GM18519 (cell line): Measurements from ENCODE around the gene VAC14.
"Not testable (repeated sequence)": the region's sequence is repeated elsewhere in the genome, so short reads cannot be mapped to it uniquely, and the experiment has no call there.

Experiments used
- ATAC-seq: cut with Tn5 transposase; IDR thresholded peaks from one replicate; pipeline ENCODE4 v1.9.1; 2021; ENCODE audit warnings: mild to moderate bottlenecking, moderate library complexity; ENCODE audit not compliant: unreplicated experiment, low FRiP score

The VAC14 gene

DNA sequence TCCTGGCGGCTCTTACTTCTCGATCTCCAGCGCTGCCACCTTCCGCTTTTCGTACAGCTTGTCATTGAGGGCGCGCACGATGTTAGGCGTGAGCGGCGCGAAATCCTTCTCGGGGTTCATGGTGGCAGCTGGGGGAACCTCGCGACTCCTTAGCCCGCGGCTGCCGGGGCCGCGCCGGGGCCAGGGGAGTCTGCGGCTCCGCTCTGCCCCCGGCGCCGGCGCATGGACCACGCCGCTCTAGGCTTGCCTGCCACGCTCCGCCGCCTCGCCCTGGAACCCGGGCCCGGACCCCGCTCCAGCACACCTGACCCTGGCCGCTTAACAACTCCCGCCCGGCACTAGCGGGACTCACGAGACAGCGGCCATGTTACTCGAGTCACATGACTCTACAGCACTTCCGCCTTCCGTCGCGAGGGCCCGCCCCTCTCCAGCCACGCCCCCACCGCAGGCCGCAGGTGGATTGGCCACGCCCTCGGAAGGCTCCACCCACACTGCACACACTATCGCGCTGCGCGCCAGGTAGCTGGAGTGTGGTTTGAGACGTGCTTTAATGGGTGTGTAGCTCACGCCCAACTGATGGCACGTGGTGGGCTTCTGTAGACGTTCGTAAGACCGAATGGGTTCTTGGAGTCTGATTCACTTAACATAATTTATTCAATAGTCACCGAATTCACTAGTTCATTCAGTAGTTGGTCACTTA lies at the start of gene VAC14:
TSS of gene VAC14 (minus strand) at position 378 of the 700 bp plus-strand sequence. CDS start at position 120, 258 bp downstream.
- peak; percentile 79 for ATAC-seq

DNA sequence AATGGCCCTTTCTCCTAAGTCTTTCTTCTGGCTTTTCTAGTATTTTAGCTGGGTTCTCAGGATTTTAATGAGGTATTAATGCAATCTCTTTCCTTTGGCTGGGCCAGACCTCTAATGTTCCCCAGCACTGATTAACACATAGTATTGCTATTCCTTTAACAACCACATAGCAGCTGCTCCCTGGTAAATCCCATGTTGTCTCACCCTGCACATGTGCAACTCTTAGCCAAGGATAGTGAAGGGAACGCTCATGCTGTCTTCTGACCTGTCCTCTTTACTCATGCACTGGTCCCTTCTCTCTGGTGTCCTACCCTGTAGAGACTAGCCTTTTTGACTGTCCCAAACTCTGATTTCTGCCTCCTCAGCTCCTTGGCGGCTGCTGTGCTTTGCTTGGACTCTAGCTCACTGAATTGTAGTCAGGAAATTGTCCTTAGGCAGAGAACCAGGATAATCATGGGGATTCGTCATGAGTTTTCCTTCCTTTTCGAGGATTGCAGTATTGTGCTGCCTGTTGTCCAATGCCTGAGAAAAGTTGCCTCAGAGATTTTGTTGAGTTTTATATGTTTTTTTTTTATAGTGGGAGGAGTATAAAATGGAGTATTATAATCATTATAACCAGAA lies 22.6 kb upstream of the VAC14 start:
- ATAC-seq, result not testable (repeated sequence)

DNA sequence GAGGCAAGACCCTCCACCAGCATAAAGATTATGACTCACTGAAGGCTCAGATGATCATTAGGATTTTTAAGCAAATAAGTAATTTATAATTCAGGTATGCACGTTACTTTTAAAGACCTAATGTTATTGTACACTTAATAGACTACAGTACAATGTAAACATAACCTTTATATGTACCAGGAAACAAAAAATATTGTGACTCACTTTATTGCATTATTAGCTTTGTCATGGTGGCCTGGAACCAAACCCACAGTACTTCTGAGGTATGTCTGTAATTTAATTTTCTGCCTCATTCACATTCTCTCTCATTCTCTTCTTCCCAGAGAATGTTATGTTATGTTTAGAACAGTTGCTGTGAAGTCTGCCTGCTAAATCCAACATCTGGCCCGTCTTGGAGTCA lies 21.8 kb upstream of the VAC14 start:
- not testable (repeated sequence) for ATAC-seq

DNA sequence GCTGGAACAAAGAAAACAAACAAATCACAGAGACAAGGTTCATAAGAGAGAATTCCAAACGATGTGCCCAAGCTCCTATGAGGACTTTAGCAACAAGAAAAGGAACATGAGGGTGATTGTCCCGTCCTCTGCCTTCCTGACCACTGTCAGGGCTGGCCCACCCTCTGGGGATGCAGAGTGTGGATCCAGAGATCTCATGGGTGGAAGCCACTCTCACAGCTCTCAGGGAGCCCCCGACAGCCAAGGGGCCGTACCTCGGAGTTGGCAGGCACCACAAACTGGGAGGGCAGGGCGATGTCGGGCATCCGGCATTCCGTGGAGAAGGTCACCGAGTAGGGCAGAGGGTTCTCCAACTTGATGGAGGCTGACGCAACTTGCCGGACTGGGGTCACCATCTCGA lies 17.1 kb upstream of the VAC14 start:
- not testable (repeated sequence) for ATAC-seq

DNA sequence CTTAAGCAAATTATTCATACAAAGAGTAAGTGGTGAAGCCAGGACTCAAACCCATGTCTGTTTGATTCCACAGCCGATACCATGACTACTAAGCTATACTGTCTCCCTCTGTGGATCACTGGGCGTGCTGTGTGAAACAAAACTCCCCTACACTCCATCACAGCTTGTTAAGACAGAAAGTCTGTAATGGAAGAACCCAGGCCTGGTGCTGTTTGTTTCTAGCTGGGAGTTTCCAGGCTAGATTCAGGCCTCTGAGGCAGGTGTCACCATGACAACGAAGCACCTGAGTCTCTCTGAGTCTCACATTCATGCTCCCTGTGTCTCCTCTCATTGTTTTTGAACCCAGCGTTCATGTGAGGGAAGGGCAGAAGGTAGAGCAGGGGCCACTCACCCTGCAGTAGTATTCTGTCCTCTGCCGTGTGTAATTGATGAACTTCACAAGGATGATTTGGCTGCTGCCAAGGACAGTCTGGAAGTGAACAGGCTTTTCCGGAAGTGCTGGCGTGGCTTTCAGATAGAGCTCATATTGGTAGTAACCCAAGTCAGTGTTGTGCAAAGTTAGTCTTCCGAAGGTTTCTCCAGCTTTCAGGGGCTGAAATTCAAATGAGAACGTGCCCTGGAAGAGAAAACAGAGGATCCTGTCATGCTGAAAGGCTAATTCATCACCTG lies 8.6 kb upstream of the VAC14 start:
- ATAC-seq, result peak; percentile 46

DNA sequence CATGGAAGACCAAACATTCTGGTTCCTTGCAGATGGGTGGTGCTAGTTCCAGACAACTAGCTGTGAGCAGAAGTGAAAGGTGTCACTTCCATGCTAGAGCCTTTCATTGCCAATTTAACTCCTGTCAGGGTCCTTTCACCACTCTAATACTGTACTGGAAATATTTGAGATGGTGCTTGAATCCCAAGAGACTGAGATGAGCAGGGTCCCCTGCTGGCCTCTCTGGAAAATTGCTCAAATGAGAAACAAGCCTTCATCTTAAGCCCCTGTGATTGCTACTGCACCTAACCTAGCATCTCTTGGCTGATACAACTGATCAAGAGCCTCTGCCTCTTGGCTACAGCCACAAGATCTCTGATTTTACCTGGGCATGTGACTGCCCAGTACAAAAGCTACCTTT lies 7.4 kb upstream of the VAC14 start:
- no peak for ATAC-seq

DNA sequence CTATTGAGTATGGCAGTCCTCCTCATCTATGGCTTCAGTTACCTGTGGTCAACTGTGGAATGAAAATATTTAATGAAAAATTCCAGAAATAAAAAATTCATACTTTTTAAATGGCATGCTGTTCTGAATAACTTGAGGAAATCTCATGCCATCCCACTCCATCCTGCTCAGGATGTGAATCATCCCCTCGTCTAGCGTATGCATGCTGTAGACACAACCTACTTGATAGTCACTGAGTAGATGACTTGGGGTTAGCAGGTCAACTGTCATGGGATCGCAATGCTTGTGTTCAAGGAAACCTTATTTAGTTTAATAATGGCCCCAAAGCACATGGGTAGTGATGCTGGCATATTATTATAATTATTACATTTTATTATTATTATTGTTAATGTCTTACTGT lies 4.8 kb upstream of the VAC14 start:
- no peak for ATAC-seq

DNA sequence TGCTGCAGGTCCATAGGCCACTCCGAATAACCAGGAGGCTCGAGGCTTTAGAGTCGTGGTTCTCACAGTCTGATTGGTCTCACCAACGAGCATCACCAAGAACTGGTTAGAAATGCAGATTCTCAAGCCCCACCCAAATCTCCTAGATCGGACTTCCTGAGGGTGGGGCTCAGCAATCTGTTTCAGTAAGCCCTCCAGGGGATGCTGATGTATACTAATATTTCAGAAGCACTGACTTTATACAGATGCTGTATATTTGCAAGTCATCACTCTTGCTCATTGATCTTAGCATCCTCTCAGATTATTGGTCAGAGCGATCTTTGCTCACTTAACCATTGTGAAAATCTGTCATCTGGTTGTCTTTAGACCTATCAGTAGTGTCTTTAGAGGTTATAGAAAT lies 4.4 kb upstream of the VAC14 start:
- ATAC-seq, result no peak

DNA sequence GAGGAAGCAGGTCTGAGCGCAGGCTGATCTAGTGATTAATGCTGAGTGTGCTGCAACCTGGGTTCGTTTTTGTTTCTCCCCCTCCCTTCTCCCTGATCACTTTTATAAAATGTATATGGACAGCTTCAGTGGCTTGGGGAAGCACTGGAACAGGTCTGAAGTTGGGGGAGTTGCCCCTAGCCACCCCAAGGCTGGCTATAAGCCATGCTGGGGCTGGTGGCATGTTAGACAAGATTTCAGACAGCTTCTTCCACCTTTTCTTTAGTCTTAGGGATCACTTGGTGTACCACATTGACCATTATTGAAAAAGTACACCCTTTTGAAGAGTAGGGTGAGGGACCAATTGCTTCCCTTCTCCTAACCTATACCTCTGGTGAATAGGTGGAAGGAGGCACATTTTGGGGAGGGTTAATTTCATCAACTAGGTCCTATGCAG lies 3.8 kb upstream of the VAC14 start:
- no peak for ATAC-seq

DNA sequence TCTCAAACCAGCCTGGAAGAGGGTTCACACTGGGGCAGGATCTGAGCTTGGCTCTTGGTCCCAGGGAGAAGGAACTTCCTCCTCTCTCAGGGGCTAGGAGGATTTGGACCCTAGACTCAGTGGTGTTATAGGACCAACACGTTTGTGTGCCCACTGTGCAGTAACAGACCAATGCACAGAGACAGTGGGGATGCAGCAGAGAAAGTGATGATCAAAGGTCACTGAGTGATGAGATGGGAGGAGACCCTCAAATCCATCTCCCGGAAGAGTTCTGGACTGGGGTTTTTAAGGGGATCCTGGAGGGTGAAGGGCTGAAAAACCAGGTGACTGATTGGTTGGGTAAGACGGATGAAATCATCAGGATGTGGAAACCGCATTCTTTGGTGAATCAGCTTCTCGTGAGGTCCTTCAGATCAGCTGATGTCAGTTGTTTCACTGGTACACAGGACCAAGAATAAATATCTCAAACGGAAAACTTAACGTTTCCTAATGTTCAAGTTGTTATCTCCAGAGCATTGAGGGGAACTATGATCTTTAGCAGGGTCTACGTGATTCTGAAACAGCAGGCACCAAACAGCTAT lies 3.3 kb upstream of the VAC14 start:
- no peak for ATAC-seq

DNA sequence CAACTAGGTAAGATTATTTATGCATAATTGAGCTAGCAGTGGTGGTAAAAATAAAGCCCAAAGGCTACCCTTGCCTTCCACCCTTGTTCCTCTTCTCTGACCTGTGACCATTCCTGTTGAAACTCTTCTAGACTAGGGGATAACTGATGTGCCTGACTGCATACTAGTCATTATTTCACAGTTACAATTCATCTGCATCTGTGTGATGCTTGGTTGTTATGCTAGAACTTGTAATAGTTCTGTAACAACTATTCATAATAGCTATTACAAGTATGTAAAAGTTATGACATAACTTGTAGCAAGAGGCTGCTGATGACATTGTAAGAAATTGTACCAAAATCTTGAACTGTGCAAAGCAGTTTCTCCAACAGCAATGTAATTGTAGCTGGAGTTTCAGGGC lies 2.4 kb upstream of the VAC14 start:
- no peak for ATAC-seq

DNA sequence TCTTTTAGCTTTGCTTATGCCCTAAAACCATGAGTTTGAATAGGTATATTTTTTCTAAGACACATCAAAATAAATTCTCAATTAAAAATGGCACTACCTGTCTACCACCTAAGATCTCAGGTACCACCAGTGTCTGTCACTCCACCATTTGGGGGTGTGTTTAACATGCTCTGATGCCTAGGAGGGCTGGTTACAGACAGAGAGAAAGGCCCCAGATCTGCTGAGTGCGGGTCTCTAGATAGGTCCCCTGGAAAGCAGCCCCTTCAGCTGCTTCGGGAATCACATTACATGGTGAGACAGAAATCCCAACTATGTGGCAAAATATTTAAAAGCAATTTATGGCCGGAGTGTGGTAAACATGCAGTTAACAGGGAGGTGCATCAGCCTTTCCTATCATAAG lies 653 bp upstream of the VAC14 start:
- no peak for ATAC-seq

DNA sequence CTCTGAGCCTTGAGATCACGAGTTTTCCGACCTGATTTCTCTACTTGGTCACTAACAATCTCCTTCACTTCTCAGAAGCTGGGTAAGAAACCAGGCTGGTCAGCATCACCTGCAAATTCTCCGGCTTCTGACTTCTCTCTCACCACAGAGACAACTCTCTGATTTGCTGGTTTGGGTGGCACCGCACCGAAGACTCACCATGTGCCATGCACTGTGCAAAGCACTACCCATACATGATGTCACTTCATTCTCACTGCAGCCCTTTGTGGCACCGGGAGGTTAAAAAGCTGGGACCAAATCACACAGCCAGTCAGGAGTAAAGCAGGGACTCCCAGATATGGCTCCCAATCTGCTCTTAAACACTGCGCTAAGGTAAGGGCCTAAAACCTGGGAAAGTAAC lies 647 bp downstream of the VAC14 start:
- no peak for ATAC-seq

DNA sequence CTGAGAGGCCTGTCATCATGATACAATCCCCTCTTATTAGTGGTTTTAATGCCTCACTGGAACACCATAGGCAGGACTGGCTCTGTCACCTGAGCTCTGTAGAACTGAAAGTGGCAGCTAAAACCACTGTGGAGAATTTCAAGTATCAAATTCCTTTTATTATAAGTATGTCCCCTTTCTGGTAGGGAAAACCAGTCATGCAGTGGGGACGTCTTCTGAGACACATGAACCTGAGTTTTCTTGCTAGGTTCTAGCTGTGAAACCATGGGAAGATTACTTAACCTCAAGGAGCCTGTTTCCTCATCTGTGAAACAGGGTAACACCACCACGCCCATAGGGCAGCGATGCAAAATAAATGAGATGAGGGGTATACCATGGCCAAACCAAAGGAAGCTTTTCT lies 4.7 kb downstream of the VAC14 start:
- ATAC-seq, result no peak

DNA sequence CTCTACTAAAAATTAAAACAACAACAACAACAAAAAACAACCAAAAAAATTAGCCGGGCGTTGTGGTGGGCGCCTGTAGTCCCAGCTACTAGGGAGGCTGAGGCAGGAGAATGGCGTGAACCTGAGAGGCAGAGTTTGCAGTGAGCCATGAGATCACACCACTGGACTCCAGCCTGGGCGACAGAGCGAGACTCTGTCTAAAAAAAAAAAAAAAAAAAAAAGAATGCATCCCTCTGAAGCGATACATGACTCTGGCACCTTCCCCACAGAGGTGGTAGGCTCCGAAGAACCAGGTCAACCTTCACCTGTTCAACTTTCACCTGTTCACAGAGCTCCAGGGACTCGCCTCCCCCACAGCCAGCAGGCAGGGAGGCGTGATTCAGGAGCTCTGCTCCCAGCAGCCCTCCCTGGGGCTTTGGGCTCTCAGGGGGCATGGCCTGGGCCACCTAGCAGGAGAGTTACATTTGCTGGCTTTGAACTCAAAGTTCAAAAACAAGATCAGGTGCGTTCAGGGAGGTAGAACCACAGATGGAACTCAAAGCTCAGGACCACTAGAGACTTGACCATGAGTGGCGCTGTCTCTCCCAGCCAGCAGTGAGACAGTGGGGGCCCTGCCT lies 5.6 kb downstream of the VAC14 start:
- ATAC-seq, result no peak

DNA sequence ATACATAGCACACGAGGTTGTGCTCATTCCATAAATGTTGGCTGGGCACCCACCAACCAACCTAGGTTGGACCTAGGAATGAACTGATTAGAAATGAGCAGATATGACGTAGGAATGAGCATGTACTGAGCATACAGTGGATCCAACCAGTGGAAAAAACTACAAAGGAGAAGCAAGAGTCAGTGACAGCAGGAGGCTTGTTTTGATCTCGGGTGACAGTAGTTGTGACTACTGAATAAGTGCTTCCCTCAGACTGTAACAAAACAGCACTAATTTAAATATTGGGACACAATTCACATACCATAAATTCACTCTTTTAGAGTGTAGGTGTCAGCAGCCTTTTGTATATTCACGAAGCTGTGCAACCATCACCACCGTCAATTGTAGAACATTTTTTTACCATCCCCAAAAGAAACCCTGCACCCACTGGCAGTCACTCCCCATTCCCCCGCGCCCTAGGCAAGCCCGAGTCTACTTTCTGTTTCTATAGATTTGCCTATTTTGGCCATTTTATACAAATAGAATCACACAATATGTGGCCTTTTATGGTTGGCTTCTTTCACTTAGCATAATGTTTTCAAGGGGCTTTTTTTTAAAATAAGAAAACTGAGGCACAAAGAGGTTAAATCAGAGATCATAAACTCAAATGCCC lies 7.0 kb downstream of the VAC14 start:
- ATAC-seq, result peak; percentile 37

DNA sequence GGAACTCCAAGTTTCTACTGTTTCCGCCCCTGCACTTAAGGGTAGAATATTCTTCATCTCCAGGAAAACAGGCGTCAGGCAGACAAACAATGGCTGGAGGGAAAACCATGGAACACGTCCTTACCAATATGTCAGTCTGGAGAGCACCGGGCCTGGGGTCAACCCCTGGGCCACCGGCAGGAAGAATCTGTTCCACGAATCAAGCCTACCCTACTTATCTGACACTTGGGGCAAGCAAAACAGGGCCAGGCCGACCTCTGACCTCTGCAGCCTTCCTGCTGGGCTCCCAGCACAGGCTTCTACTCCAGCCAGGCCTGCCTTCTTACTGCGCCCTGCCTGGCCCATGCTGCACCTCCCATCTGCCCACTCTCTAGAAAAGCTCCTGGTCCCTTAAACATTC lies 10.1 kb downstream of the VAC14 start:
- ATAC-seq, result no peak

DNA sequence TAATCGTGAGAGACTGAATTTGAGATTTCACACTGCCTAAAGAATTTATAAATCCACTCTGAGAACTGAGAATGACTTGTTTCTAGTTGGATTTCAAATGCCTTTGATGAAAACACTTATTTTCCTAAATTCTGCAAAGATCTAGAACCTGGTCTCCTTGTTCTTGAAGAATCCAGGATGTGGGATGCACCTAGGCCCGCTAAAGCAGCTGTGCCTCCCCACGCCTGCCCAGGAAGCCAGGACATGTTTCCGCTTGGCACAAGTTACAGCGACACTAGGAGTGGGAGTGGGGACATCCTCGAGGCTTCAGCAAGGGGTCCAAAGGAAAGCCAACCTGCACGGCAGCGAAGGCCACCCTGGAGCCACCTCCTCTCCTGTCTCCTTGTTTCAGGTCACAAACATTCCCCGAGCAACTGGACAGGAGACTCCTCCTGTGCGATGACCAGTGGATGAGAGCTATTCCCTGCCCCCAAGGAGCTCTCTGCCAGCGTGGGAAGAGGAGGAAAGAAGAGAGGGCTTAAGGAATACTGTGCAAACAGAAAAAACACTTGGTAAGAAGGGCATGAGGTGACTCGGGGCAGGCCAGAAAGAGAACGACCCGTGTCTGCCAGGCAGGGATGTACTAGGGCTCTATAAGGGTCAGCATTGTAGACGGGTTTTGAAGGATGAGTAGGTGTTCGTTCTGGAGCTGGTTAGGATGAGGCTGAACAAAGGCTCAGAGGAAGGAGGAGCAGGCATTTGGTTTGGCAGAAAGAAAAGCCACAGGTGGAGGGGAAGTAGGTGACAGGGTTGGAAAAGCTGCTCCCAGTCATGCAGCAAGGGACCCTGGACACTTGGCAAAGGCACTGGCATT lies 11.1 kb downstream of the VAC14 start:
- ATAC-seq, result no peak
